RWPE1 (cell line): ENCODE measurements around the gene CTNNA3.
A peak's percentile ranks its signal among the peaks of the same experiment; 100 is the strongest.

Source experiments
- CTCF ChIA-PET: fragments of 350-600 bp; sonication (Branson Sonifier 250); formaldehyde crosslinking; extraction: SDS; loops from one replicate; lab custom pipeline; 2021; lab: Yijun Ruan, JAX
- POLR2A ChIA-PET: fragments of 400-600 bp; formaldehyde crosslinking; extraction: SDS; loops from one replicate; lab custom pipeline; 2020; ENCODE audit warnings: antibody characterized with exemption; ENCODE audit not compliant: low non-redundant PET; lab: Yijun Ruan, JAX
- DNase-seq: peaks from one replicate; pipeline ENCODE4 v3.0.0; 2012; ENCODE audit warnings: low spot score
- H3K27ac ChIP-seq: fragments of 450-650 bp; 2 replicates; pipeline ENCODE4 v1.5.1; 2017
- CTCF ChIP-seq: fragments of 450-650 bp; conservative IDR thresholded peaks from 2 replicates; pipeline ENCODE4 v1.5.1; 2017; ENCODE audit warnings: low read depth, mild to moderate bottlenecking

The CTNNA3 gene

GRCh38 chr10:67609996-67610793 is 85.8 kb downstream of the CTNNA3 start:
- no peak for TF ChIP-seq CTCF
- POLR2A ChIA-PET: no interaction called here
- CTCF ChIA-PET: no interaction called here
- no peak for DNase-seq
- H3K27ac ChIP-seq: no peak overlapping the region

GRCh38 chr10:67608001-67608400 is 88.0 kb downstream of the CTNNA3 start:
- CTCF ChIA-PET: no interaction called here
- no peak overlapping the region for H3K27ac ChIP-seq
- no peak for TF ChIP-seq CTCF
- no peak for DNase-seq
- POLR2A ChIA-PET: no interaction called here

GRCh38 chr10:67607472-67607871 is 88.5 kb downstream of the CTNNA3 start:
- CTCF ChIA-PET: no interaction called here
- DNase-seq: peak; percentile 12
- TF ChIP-seq CTCF: no peak
- POLR2A ChIA-PET: no interaction called here
- H3K27ac ChIP-seq: no peak overlapping the region

- TF ChIP-seq CTCF: no peak
- peak; percentile 6 for DNase-seq
- ChIA-PET CTCF (interaction anchor here (0.6 to 1.3 kb wide), 2 partner anchors 85 to 126 kb away, joined by 3 read pairs; no protein-coding TSS in a partner anchor), POLR2A (no interaction called here)
- no peak overlapping the region for H3K27ac ChIP-seq
Observed at GRCh38 chr10:67606572-67606971, 89.4 kb downstream of the CTNNA3 start.

- no peak for TF ChIP-seq CTCF
- ChIA-PET CTCF (no interaction called here), POLR2A (no interaction called here)
- H3K27ac ChIP-seq: no peak overlapping the region
- DNase-seq: no peak
Observed at GRCh38 chr10:67603701-67604100, 92.3 kb downstream of the CTNNA3 start.

GRCh38 chr10:67603086-67603485 is 92.9 kb downstream of the CTNNA3 start:
- POLR2A ChIA-PET: no interaction called here
- DNase-seq: no peak
- TF ChIP-seq CTCF: no peak
- no peak overlapping the region for H3K27ac ChIP-seq
- CTCF ChIA-PET: no interaction called here
